HG03159 (cell line): ENCODE data around the gene MRPL44.
A peak's percentile ranks its signal among the peaks of the same experiment; 100 is the strongest.

Experiments
- ATAC-seq: cut with Tn5 transposase; IDR thresholded peaks from one replicate; pipeline ENCODE4 v1.9.1; 2021; ENCODE audit warnings: mild to moderate bottlenecking, moderate library complexity; ENCODE audit not compliant: unreplicated experiment

Gene MRPL44

GRCh38 chr2:223969856-223970255, 12.6 kb downstream of the MRPL44 start:
- ATAC-seq = no peak

DNA sequence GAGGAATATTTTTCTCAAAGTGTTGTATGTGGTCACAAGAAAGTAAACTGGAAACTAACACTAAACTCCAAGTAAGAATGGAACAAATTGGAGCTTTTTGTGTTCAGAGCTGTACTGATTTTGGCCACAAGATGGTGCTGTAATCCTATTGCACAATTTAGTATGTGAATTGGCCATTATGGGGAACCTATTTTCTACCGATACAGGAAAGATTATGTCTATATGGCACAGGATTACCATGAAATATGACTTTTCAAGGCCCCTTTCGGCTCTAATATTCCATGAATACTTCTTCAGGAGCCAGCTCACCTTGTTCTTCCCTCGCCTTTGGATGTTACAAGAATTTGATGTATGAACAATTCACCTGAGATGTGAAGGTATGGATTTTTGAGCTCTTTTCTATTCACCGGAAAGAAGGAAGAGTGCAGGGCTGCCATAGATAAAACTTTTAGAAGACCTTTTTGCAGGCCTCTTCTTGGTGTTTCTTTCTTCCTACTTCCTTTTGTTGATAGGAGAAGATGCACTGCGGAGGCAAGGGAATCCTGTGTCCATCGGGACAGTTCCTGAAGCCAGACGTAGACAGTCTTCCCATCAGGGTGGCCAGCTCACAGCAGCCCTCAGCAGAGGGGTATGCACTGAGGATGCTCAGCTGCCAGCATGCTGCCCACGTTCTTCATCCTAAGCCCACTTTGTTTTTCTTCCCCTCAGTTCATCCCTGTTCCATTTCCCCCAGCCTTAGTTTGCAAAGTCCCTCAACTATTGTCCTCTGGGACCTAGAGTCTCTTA, 13.3 kb downstream of the MRPL44 start:
- peak; percentile 82 for ATAC-seq

DNA sequence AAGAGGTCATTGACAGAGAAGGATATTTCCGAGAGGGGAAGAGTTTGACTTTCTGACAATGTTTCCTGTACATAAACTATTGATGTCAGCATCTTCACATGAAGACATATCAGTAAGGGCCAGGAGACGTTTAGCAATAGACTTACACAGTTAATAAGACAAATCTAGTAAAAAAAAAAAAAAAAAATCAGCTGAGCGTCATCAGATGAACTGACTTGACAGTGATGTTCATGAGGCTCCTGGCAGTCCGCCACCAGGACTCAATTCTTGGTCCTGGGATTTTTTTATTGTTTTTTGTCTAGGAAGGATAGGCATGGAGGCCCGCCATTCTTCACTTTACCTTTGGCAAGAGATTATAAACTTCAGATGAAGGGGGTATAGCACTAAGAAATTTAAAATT, 14.5 kb downstream of the MRPL44 start:
- no peak for ATAC-seq

- no peak for ATAC-seq
Measured at GRCh38 chr2:223972656-223973102, 15.4 kb downstream of the MRPL44 start.

GRCh38 chr2:223973606-223974005, 16.3 kb downstream of the MRPL44 start:
- no peak for ATAC-seq

DNA sequence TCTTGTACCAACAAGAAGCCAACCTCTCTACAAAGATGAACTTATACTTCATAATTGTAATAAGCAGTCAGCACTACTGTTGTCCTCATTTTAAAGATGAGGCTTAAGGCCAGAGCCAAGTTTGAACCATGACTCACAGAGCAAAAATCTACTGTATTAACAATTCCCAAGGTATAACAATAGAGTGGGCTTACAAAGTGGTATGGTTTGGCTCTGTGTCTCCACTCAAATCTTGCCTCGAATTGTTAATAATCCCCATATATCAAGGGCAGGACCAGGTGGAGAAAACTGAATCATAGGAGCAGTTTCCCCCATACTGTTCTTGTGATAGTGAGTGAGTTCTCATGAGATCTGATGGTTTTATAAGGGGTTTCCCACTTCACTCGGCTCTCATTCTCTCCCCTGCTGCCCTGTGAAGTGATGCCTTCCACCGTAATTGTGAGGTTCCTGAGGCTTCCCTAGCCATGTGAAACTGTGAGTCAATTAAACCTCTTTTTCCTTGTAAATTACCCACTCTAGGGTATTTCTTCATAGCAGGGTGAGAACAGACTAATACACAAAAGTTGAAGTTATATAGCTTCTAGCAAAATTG, 19.5 kb downstream of the MRPL44 start:
- ATAC-seq = no peak

DNA sequence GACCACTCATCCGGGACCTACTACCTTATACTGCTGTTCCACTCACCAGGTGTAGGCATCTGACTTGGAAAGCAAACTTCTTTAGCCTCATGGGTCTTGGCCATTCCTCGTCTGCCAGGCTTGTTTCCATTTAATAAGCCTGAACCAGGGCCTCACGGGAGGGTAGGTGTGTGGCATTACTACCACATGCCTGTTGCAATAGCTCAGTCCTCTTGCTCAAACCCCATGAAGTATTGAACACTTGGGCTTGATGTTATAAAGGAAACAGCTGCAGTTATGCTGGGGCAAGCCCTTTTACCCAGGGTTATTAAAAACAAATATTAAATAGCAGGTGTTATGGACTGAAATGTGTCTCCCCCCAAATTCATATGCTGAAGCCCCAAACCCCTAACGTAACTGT, 21.2 kb downstream of the MRPL44 start:
- no peak for ATAC-seq

- no peak for ATAC-seq
Measured at GRCh38 chr2:223979730-223980396, 22.6 kb downstream of the MRPL44 start.

DNA sequence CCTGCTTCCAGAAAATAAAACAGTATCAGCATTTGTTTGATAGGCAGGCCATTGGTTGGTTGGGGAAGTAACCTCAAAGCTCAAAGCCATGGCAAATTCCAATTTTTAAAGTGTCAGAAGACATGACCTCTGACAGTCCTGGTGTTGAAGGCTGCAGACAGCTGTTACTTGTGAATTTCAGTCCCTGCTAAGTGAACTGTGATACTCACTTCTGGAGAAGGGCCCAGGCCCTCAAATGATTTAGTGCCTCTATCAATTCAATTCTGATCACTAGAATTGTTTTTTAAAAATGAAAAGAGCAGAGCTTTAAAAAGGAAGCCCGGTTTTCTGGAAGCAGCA, 23.1 kb downstream of the MRPL44 start:
- ATAC-seq = no peak

- no peak for ATAC-seq
Measured at GRCh38 chr2:223980803-223981202, 23.5 kb downstream of the MRPL44 start.

DNA sequence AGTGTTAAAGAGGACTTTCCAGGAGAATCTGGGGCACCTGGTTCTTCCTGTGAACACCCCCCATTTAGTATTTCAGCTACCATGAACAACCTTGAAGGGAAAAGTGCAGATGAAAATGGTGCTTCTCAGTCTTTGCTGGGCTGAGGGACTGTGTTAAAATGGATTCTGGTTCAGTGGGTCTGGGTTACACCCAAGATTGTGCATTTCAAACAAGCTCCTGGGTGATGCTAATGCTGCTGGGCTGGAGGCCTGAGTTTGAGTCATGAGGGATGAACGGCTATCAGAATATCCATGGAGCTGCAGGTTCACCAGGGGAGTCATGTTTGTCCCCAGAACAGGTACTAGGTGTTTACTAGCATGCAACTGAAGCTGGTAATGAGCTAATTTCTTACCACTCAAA, 24.0 kb downstream of the MRPL44 start:
- ATAC-seq = no peak

DNA sequence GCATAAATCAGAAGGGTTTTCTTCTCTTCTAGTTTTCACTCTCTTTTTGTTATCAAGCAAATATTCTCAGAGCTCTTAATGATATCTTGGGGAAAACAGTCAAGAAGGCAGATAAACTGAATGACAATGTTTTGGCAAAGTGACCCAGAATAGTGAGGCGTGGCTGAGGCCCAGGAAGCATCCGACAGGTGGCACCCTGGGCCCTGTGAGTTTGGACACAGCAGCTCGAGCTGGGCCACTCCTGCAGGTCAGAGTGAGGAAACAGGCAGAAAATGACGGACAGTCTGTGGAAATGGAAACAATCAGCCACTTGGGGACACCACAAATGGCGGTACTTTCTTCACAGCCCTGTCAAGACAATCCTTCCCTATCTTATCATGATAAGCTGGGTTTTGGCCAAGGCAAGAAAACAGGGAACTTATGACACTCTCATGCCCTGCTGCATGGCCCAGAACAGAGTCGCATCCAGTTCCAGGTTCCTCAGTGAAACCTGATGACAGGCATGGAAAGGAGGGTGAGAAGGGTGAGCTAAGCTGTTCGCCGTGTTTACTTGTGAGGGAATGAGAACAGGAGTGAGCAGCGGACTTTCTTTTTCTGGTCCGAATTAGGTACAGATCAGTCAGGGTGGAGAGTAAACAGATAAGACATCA, 32.1 kb downstream of the MRPL44 start:
- ATAC-seq = no peak

DNA sequence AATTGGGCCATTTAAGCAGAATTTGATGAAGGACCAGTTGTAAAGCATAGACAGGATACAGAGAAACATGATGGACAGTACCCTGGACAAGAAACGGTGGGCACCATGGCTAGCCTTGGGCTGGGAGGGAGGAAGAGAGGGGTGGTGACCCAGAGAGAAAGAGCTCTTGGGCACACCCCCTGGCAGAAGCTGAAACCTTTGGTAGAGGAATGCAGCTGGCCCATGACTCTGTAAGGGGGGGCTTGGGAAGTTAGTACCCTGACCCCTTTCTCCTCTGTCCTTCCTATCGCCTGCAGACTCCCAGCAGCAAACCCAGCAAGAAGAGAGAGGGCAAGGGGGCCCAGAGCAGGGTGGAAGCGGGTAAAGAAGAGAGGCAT, 32.6 kb downstream of the MRPL44 start:
- no peak for ATAC-seq

DNA sequence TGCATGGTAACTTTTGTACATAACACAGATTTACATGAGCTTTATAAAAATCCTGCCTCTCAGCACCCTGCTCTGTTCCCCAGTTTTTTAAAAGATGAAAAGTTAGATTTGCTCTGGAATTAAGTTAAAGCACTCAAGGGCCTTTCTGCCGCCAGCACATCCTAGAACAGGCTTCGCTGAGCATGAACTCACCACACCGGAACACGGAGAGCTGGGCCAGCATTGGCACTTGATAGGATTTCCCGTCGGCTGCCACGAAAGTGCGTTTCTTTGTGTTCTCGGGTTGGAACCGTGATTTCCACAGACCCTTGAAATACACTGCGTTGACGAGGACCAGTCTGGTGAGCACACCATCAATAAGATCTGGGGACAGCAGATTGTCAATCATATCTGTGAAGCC, 34.3 kb downstream of the MRPL44 start:
- no peak for ATAC-seq

DNA sequence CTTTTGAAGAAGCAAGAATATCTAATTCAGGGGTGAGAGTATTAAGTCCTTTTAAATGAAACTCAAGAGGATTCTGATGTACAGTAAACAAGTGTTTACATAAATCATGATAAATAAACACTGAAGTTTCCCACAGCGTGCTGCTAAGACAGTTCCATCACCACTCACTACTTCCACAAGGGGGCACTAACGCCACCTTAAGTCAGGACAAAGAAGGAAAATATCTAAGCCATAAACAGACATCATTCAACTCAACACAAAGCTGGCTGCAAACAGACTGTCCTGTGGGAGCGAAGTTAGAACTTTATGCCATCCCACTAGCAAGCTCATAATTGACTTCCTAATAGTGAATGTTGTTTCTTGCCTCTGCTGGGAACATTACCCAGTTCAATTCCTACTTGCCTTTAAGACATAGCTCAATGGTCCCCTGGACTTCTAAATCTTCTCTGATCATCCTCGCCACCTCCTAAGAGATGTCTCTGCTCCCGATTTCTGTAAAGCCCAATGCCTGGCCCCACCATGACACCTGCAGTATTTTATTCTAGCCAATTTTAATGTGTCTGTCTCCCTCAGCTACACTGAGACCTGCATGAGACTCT, 36.5 kb downstream of the MRPL44 start:
- peak; percentile 77 for ATAC-seq

DNA sequence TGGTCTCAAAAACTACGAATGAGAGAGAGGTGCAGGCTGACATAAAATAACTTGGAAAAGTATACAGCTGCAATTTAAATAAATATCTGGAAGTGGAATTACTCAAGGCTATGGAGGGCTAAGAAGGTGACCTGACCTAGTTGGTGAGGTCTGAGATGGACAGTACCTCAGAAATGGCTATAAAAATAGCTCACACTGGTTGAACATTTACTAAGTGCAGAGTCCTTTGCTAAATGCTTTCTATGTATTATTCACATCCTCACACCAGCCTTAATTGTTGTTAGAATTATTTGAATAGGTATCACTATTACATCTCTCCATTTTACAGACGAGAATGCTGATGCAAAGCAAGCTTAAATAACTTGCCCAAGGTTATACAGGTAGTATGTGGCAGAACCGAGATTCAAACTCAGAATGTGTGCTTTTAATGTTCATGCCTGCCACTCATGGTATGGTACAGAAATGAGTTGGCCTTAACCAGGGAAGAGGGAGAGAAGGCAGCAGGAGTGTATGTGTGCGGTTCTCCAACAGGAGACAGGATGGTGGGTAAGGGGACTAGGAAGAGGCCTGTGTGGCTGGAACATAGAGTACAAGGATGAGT, 37.4 kb downstream of the MRPL44 start:
- no peak for ATAC-seq

GRCh38 chr2:223995569-223995968, 38.3 kb downstream of the MRPL44 start:
- ATAC-seq = no peak

- ATAC-seq = no peak
Measured at GRCh38 chr2:223996391-223996790, 39.1 kb downstream of the MRPL44 start.

- ATAC-seq = no peak
Measured at GRCh38 chr2:223997938-223998337, 40.7 kb downstream of the MRPL44 start.

DNA sequence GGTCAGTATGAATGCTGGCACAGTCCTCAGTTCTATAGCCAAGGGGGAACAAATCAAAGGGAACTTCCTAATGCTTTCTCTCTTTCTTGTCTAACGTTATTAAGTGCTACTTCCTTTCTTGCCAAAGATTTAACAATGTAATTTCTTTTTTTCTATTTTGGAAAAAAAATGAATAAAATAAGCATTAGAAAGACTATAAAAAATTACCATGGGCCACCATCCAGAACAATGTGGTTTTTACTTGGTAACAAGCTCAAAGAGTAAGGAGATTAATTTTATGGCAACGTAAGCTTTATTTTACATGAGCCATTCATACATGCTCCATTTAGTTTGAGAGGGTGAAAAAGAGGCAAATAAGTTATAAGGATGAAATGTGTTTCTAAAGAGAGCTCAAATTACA, 41.7 kb downstream of the MRPL44 start:
- ATAC-seq = no peak

DNA sequence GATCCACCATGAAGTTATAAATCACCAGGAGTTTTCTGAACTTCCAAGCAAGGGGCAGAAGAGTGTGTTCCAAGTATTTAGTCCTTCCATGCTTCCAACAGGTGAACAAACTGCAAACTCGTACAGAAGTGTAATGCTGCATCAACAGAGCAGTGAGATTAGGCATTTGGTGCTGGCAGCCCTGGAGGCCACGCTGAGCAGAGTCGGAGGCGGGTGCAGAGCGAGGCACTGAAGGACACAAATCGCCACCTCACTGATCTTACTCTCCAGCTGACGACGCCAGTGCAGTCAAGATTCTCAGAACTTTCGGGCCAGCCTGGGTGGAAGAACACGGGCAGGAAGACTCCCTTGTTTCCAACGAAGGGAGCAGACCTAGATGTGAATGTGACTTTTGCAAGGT, 42.6 kb downstream of the MRPL44 start:
- no peak for ATAC-seq
